A549 (cell line): ENCODE measurements around the gene ZNF135. TPM values are rescaled to one million over a fixed set of nuclear protein-coding genes. Genes with fewer than 3 reads are reported as not detected.

Source experiments
- ATAC-seq, 2 experiments: fragments of 200-7000 bp in 1 of 2; fragments of >200 bp in 1 of 2; cut with Nextera tagmentation in 1 of 2; cut with Tn5 transposase in 1 of 2; 3 replicates each; pipeline versions ENCODE4 v1.8.0 to v1.9.1; 2018 to 2020; ENCODE audit warnings: mild to moderate bottlenecking in 1 of 2, moderate library complexity in 1 of 2
- CTCF ChIA-PET: fragments of 300-600 bp; sonication (Branson Sonifier 250); formaldehyde crosslinking; extraction: SDS; loops from one replicate; lab custom pipeline; 2021; ENCODE audit warnings: antibody characterized with exemption, inconsistent platforms; lab: Yijun Ruan, JAX
- POLR2A ChIA-PET: fragments of 350-600 bp; formaldehyde crosslinking; extraction: SDS; loops from one replicate; lab custom pipeline; 2021; ENCODE audit warnings: antibody characterized with exemption, inconsistent platforms; lab: Yijun Ruan, JAX
- DNase-seq, 2 experiments: peaks; one replicate each; pipeline versions ENCODE4 v3.0.0 to v3.0.0-alpha.2; 2011 to 2016; ENCODE audit warnings: low read depth in 1 of 2, low spot score in 1 of 2
- FAIRE-seq: peaks from 2 replicates; lab custom pipeline; 2011; peaks lifted over from hg19 to GRCh38; lab: Jason Lieb, UNC
- H3K27ac ChIP-seq, 2 experiments: fragments of >200 bp; sonication (Bioruptor Twin); formaldehyde crosslinking; 3 replicates each; pipeline ENCODE4 v1.5.1; 2016 to 2017
- H3K4me1 ChIP-seq: fragments of >200 bp; sonication (Bioruptor Twin); formaldehyde crosslinking; 3 replicates; pipeline ENCODE4 v1.6.1; 2016
- H3K4me2 ChIP-seq: fragments of >200 bp; sonication (Bioruptor Twin); formaldehyde crosslinking; 3 replicates; pipeline ENCODE4 v1.6.1; 2016
- H3K4me3 ChIP-seq: fragments of >200 bp; sonication (Bioruptor Twin); formaldehyde crosslinking; 3 replicates; pipeline ENCODE4 v1.5.1; 2016
- H3K9me3 ChIP-seq: fragments of >200 bp; sonication (Bioruptor Twin); formaldehyde crosslinking; 3 replicates; pipeline ENCODE4 v1.6.1; 2016
- BHLHE40 ChIP-seq: IDR thresholded peaks from 2 replicates; pipeline ENCODE4 v1.6.1; 2012; ENCODE audit warnings: low read depth, low read length, inconsistent platforms
- CHD2 ChIP-seq: fragments of 150-350 bp; IDR thresholded peaks from 2 replicates; pipeline ENCODE4 v1.6.1; 2014; ENCODE audit warnings: low read length; ENCODE audit not compliant: partially characterized antibody
- CHD4 ChIP-seq: fragments of 200-600 bp; sonication (generic); IDR thresholded peaks from 2 replicates; pipeline ENCODE4 v1.6.1; 2016; ENCODE audit warnings: antibody characterized with exemption, mild to moderate bottlenecking, borderline replicate concordance
- CTCF ChIP-seq: fragments of >200 bp; sonication (Bioruptor Twin); formaldehyde crosslinking; IDR thresholded peaks from 3 replicates; pipeline ENCODE4 v1.5.1; 2016
- FOSB ChIP-seq: fragments of 250-450 bp; sonication (Bioruptor Pico); IDR thresholded peaks from 2 replicates; pipeline ENCODE4 v1.5.0; 2020; ENCODE audit warnings: mild to moderate bottlenecking, moderate library complexity
- FOSL2 ChIP-seq, 2 experiments: fragments of 450-650 bp in 1 of 2; fragments of >200 bp in 1 of 2; sonication (Bioruptor Twin) in 1 of 2; formaldehyde crosslinking; IDR thresholded peaks; 2 replicates each; pipeline versions ENCODE4 v1.5.0 to v1.6.1; 2016 to 2020; ENCODE audit warnings: mild to moderate bottlenecking in 1 of 2, moderate library complexity in 1 of 2
- HDAC2 ChIP-seq: fragments of 200-600 bp; sonication (generic); IDR thresholded peaks from 2 replicates; pipeline ENCODE4 v1.6.1; 2016
- HOXA7 ChIP-seq: fragments of 250-450 bp; sonication (Bioruptor Pico); IDR thresholded peaks from 2 replicates; pipeline ENCODE4 v1.5.0; 2020; ENCODE audit warnings: mild to moderate bottlenecking, moderate library complexity
- HOXB5 ChIP-seq: fragments of 250-450 bp; sonication (Bioruptor Pico); IDR thresholded peaks from 2 replicates; pipeline ENCODE4 v1.5.0; 2020; ENCODE audit warnings: mild to moderate bottlenecking, moderate library complexity
- JUN ChIP-seq, 2 experiments: fragments of >200 bp; sonication (Bioruptor Twin); formaldehyde crosslinking; IDR thresholded peaks; 2 replicates in 1 of 2; 3 replicates in 1 of 2; pipeline ENCODE4 v1.6.1; 2016 to 2017
- KDM1A ChIP-seq: fragments of 200-600 bp; sonication (generic); IDR thresholded peaks from 2 replicates; pipeline ENCODE4 v1.6.1; 2016; ENCODE audit warnings: low read depth, mild to moderate bottlenecking
- MAFK ChIP-seq: fragments of 450-650 bp; IDR thresholded peaks from 2 replicates; pipeline ENCODE4 v1.6.1; 2014; ENCODE audit not compliant: partially characterized antibody
- MYC ChIP-seq: IDR thresholded peaks from 2 replicates; pipeline ENCODE4 v1.6.1; 2012; ENCODE audit warnings: mild to moderate bottlenecking, inconsistent platforms, low read length, improper control_type of control experiment, borderline replicate concordance
- NFE2L2 ChIP-seq: fragments of 150-350 bp; conservative IDR thresholded peaks from 2 replicates; pipeline ENCODE4 v1.6.1; 2014; ENCODE audit warnings: low read length
- NPAS2 ChIP-seq: fragments of 250-450 bp; sonication (Bioruptor Pico); IDR thresholded peaks from 2 replicates; pipeline ENCODE4 v1.8.0; 2022; ENCODE audit warnings: mild to moderate bottlenecking, moderate library complexity, borderline replicate concordance
- NR3C1 ChIP-seq: fragments of >200 bp; sonication (Bioruptor Twin); formaldehyde crosslinking; IDR thresholded peaks from 3 replicates; pipeline ENCODE4 v1.6.1; 2017
- PHF8 ChIP-seq: fragments of 200-600 bp; sonication (generic); IDR thresholded peaks from 2 replicates; pipeline ENCODE4 v1.6.1; 2016; ENCODE audit warnings: low read depth, mild to moderate bottlenecking, antibody characterized with exemption, moderate library complexity, borderline replicate concordance
- RNF2 ChIP-seq: fragments of 200-600 bp; sonication (generic); IDR thresholded peaks from 2 replicates; pipeline ENCODE4 v1.6.1; 2016; ENCODE audit warnings: low read depth, mild to moderate bottlenecking, antibody characterized with exemption, moderate library complexity, borderline replicate concordance
- SREBF2 ChIP-seq: fragments of 450-650 bp; IDR thresholded peaks from 2 replicates; pipeline ENCODE4 v1.6.1; 2014; ENCODE audit warnings: mild to moderate bottlenecking, moderate library complexity
- TFCP2L1 ChIP-seq: fragments of 250-450 bp; sonication (Bioruptor Pico); IDR thresholded peaks from 2 replicates; pipeline ENCODE4 v1.5.0; 2021; ENCODE audit warnings: mild to moderate bottlenecking
- TP53 ChIP-seq: fragments of 250-450 bp; sonication (Bioruptor Pico); IDR thresholded peaks from 2 replicates; pipeline ENCODE4 v1.5.0; 2021; ENCODE audit warnings: mild to moderate bottlenecking, moderate library complexity
- ZSCAN20 ChIP-seq: fragments of 250-450 bp; sonication (Bioruptor Pico); IDR thresholded peaks from 2 replicates; pipeline ENCODE4 v1.8.0; 2022; ENCODE audit warnings: mild to moderate bottlenecking, moderate library complexity
- WGBS: methylation state at CpG from one replicate; pipeline ENCODE4 v1.1.6; 2017; ENCODE audit errors: missing lambda C conversion rate; 5-methylcytosine and 5-hydroxymethylcytosine counted together
- polyA plus RNA-seq, 4 experiments: library from polyadenylated mRNA; depleted of rRNA in 3 of 4; stranded (reverse); fragments of >200 nt; fragmentation: RNase III in 1 of 4; extraction: RNeasy Plus Mini Kit Qiagen cat#74134 plus additional on column Dnase treatment in 1 of 4; gene quantifications; 2 replicates in 3 of 4; 3 replicates in 1 of 4; pipeline ENCODE4 v1.2.3, GENCODE V29; 2011 to 2017
- TF ChIP-seq, protein P1 (sequence below): fragments of 250-450 bp; sonication (Bioruptor Pico); IDR thresholded peaks from 2 replicates; pipeline ENCODE4 v1.5.0; 2021; ENCODE audit warnings: mild to moderate bottlenecking, moderate library complexity, borderline replicate concordance

ZNF135 gene
- polyA plus RNA-seq, 2 of the 4 experiments (the other 2 are of a cell fraction) = not detected

DNA sequence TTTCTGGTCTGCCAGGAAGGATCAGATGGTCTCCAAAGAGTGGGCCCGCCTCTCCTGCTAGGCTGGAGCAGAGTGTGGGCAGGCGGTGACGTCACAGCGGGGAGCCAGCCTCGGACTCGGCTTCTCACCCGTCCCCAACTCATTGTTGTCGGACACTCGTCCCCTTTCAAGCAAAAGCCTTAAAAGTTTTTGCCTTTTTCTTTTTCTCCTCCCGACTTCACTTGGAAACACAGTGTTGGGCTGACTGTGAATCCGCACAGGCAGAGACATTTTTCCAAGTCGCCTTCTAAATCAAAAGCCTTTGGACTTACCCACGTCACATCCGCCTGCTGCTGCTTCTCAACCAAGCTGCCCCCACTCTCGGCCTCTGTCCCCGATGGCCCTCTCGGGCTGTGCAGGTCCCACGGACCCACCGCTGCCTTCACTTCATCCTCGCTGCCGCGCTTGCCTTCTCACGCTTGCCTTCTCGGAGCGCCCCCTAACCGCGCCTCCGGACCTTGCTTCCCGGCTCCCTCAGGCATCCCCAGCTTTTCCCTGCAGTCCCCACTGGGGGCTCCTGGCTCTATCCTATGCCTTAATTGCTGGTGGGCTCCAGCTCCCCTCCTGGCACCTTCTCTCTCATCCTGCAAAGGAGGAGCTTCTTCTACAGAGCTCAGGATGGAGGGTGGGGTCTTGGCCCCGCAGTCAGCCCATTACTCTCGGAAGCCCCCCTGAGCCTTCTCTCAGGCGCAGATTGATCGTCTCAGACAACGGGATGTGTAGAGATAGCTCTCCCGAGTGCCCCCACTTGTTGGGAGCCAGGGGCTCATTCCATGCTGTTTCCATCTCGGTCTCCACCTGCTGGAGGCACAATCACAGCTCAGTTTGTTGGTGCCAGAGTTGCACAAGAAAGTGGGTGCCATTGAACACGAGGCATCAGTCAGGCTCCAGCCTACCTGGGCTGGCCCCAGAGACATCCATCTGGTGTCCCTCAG is 3.9 kb upstream of the ZNF135 start:
- no peak for TF ChIP-seq MAFK
- no peak for TF ChIP-seq NPAS2 (CRISPR knock-in tag)
- no peak for TF ChIP-seq KDM1A
- no peak for TF ChIP-seq MYC
- no peak for TF ChIP-seq HDAC2
- TF ChIP-seq HOXB5 (CRISPR knock-in tag) = no peak
- TF ChIP-seq NFE2L2 = no peak
- TF ChIP-seq RNF2 = no peak
- TF ChIP-seq NR3C1 = no peak
- TF ChIP-seq BHLHE40 = no peak
- no peak for TF ChIP-seq HOXA7 (CRISPR knock-in tag)
- TF ChIP-seq, all 56 proteins: peak for 0
- H3K4me3 ChIP-seq = no peak overlapping the region
- POLR2A ChIA-PET = no interaction called here
- ATAC-seq (no peak), DNase-seq (no peak), FAIRE-seq (no peak)
- CTCF ChIA-PET = interaction anchor here (1.2 kb wide), 1 partner anchor 17 kb away, joined by 4 read pairs; no protein-coding TSS in a partner anchor
- 50% methylated on average over 37 of the region's 37 CpGs for WGBS
- H3K27ac ChIP-seq = no peak overlapping the region
- peaks cover 85% of the 10 kb centered on the region for H3K9me3 ChIP-seq
- H3K4me2 ChIP-seq = no peak overlapping the region
- no peaks in the 10 kb centered on the region for H3K4me1 ChIP-seq

DNA sequence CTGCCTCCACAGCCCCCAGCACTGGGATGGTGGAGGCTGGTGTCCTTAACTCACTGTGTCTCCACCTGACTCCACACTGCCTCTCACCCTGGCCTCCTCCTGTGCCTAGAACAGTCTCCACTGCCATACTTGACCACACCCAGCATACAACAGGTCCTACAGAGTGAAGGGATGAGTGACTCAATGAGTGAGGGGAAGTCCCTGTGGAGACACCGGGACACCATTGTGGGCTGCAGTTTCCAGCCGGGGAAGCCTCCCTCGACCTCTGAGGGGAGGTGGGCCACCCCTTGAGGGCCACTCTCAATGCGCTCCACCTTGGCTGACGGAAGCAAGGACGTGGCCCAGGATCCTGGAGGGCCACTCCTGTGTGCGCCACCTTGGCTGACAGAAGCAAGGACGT is 2.8 kb upstream of the ZNF135 start:
- no peak for DNase-seq
- ChIA-PET CTCF (no interaction called here), POLR2A (no interaction called here)
- H3K4me2 ChIP-seq = no peak overlapping the region
- TF ChIP-seq CHD4 = no peak
- TF ChIP-seq FOSB (CRISPR knock-in tag) = no peak
- TF ChIP-seq NPAS2 (CRISPR knock-in tag) = no peak
- TF ChIP-seq CTCF = no peak
- TF ChIP-seq TFCP2L1 = no peak
- TF ChIP-seq FOSL2 (IDR thresholded peaks at IDR 0.05) = no peak
- TF ChIP-seq FOSL2 (CRISPR knock-in tag; IDR thresholded peaks at IDR 0.05) = no peak
- no peak for TF ChIP-seq TP53 (CRISPR knock-in tag)
- no peak for TF ChIP-seq SREBF2
- TF ChIP-seq, protein P1, sequence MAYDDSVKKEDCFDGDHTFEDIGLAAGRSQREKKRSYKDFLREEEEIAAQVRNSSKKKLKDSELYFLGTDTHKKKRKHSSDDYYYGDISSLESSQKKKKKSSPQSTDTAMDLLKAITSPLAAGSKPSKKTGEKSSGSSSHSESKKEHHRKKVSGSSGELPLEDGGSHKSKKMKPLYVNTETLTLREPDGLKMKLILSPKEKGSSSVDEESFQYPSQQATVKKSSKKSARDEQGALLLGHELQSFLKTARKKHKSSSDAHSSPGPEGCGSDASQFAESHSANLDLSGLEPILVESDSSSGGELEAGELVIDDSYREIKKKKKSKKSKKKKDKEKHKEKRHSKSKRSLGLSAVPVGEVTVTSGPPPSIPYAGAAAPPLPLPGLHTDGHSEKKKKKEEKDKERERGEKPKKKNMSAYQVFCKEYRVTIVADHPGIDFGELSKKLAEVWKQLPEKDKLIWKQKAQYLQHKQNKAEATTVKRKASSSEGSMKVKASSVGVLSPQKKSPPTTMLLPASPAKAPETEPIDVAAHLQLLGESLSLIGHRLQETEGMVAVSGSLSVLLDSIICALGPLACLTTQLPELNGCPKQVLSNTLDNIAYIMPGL (CRISPR knock-in tag) = no peak
- TF ChIP-seq PHF8 = no peak
- no peak for TF ChIP-seq JUN (IDR thresholded peaks at IDR 0.05)
- no peak for TF ChIP-seq ZSCAN20
- no peak for TF ChIP-seq CHD2
- peaks cover 89% of the 10 kb centered on the region for H3K9me3 ChIP-seq
- H3K4me3 ChIP-seq = no peak overlapping the region
- no peak for ATAC-seq
- 13% methylated on average over 6 of the region's 8 CpGs for WGBS
- no peak for FAIRE-seq
- no peak overlapping the region for H3K27ac ChIP-seq
- no peaks in the 10 kb centered on the region for H3K4me1 ChIP-seq
